Measurements from ENCODE around the gene C10orf71. TPM values are rescaled to one million over a fixed set of nuclear protein-coding genes. Genes with fewer than 3 reads are reported as not detected.

C10orf71 gene
- total RNA-seq, 1 experiment from 2014 or later = not detected

DNA sequence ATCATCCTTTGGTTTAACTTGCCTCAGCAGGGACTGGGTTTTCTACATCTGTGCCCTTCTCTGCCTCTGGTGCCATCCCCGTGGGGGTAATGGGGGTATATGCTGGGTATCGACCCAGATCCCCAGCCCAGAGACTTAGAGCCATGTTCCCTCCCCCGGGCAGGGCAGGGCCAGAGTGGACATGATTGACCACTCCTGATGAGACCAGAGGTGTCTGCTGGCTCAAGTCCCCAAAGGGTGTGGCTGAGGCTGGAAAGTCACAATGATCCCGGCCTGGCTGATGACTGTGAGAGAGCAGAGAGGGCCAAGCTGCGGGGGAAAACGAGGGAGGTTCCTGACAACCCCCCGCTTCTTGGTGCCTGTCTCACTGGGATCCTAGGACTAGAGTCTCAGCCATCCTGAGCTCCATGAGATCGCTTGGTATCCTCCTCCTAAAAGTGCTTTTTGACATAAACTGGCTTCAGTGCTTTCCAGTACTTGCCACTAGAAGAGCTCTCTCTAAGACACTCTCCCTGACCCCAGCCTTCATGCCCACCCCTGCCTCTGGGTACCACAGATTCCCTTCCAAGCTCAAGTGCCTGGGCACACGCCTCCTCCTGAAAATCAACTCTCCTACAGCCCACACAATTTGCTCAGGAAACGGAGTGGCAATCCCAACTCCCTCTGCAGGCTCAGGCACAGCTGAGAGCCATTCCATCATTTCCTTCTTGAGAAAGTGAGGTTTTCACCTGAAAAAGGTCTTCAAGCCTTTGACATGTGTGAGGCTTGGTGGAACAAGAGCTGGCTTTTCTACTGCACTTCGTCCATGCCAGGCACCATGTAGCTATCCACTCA, 63.0 kb downstream of the C10orf71 start:
- ChIA-PET POLR2A (ENCODE audit: low non-redundant PET) (no interaction called here), CTCF (no interaction called here)
- Histone ChIP-seq H3K4me3 (ENCODE audit: low read depth, low read length, poor library complexity, severe bottlenecking) (no peak overlapping the region), H3K27me3 (replicated peaks; ENCODE audit: insufficient read depth, low read depth, low read length, poor library complexity) (no peaks in the 10 kb centered on the region), H3K36me3 (ENCODE audit: insufficient read depth, low read length, poor library complexity, severe bottlenecking) (no peaks in the 10 kb centered on the region), H3K4me1 (ENCODE audit: insufficient read depth, low read length, poor library complexity, severe bottlenecking) (no peaks in the 10 kb centered on the region), H3K9me3 (ENCODE audit: low read depth, low read length, poor library complexity, severe bottlenecking) (no peaks in the 10 kb centered on the region), H3K27ac (ENCODE audit: low read depth, low read length, poor library complexity, severe bottlenecking) (no peak overlapping the region)
- no peak for DNase-seq (ENCODE audit: low spot score)
- TF ChIP-seq, protein P1, sequence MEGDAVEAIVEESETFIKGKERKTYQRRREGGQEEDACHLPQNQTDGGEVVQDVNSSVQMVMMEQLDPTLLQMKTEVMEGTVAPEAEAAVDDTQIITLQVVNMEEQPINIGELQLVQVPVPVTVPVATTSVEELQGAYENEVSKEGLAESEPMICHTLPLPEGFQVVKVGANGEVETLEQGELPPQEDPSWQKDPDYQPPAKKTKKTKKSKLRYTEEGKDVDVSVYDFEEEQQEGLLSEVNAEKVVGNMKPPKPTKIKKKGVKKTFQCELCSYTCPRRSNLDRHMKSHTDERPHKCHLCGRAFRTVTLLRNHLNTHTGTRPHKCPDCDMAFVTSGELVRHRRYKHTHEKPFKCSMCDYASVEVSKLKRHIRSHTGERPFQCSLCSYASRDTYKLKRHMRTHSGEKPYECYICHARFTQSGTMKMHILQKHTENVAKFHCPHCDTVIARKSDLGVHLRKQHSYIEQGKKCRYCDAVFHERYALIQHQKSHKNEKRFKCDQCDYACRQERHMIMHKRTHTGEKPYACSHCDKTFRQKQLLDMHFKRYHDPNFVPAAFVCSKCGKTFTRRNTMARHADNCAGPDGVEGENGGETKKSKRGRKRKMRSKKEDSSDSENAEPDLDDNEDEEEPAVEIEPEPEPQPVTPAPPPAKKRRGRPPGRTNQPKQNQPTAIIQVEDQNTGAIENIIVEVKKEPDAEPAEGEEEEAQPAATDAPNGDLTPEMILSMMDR (conservative IDR thresholded peaks at IDR 0.05; ENCODE audit: low read depth, low read length) = no peak
- no peak for TF ChIP-seq EZH2 (IDR thresholded peaks at IDR 0.05; ENCODE audit: borderline replicate concordance, low read depth, low read length, poor library complexity, severe bottlenecking)
- intact Hi-C loops (cut with micrococcal nuclease; ENCODE audit: unreplicated experiment) = no loop called here
- BruUV-seq (replicated peaks) = no TSS peak

DNA sequence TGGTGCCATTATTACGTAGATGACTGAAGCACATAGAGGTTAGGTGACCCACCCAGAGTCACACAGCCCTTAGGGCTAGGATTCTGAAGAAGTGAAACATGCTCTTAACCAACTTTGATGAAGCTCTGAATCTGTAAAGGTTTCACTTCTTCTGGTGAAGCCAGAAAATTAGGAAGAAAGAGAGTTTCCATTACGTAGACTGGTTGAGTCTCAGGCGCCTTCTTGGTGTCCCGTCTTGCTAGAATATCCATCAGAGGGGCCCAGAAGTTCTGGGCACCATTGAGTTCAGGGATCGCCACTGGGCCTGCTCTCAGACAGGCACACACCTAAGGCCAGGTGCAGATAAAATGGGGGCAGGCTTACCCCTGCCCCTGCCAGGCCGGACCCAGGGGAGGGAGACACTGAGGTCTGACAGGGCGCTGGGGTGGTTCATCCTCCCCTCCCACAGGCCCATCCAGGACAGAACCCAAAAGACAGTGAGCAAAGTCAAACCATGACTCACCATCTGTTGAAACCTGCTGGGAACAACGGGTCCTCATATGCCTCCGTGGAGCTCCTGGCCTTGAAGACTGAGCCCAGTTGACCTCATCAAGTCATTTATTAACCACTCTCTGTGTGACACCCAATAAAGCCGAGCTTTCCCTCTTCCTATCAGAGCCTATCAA, 63.8 kb downstream of the C10orf71 start:
- no peaks in the 10 kb centered on the region for H3K36me3 ChIP-seq (ENCODE audit: insufficient read depth, low read length, poor library complexity, severe bottlenecking)
- intact Hi-C loops (cut with micrococcal nuclease; ENCODE audit: unreplicated experiment) = no loop called here
- no peak overlapping the region for H3K27ac ChIP-seq (ENCODE audit: low read depth, low read length, poor library complexity, severe bottlenecking)
- CTCF ChIA-PET = no interaction called here
- no peak for TF ChIP-seq EZH2 (IDR thresholded peaks at IDR 0.05; ENCODE audit: borderline replicate concordance, low read depth, low read length, poor library complexity, severe bottlenecking)
- TF ChIP-seq, protein P1 (conservative IDR thresholded peaks at IDR 0.05; ENCODE audit: low read depth, low read length) = no peak
- H3K27me3 ChIP-seq (replicated peaks; ENCODE audit: insufficient read depth, low read depth, low read length, poor library complexity) = no peaks in the 10 kb centered on the region
- POLR2A ChIA-PET (ENCODE audit: low non-redundant PET) = no interaction called here
- no peak overlapping the region for H3K4me3 ChIP-seq (ENCODE audit: low read depth, low read length, poor library complexity, severe bottlenecking)
- no peaks in the 10 kb centered on the region for H3K9me3 ChIP-seq (ENCODE audit: low read depth, low read length, poor library complexity, severe bottlenecking)
- DNase-seq (ENCODE audit: low spot score) = no peak
- no peaks in the 10 kb centered on the region for H3K4me1 ChIP-seq (ENCODE audit: insufficient read depth, low read length, poor library complexity, severe bottlenecking)
- no TSS peak for BruUV-seq (replicated peaks)

GRCh38 chr10:49363309-49364031, 64.5 kb downstream of the C10orf71 start:
- intact Hi-C loops (cut with micrococcal nuclease; ENCODE audit: unreplicated experiment) = no loop called here
- H3K9me3 ChIP-seq (ENCODE audit: low read depth, low read length, poor library complexity, severe bottlenecking) = no peaks in the 10 kb centered on the region
- BruUV-seq (replicated peaks) = no TSS peak
- H3K4me3 ChIP-seq (ENCODE audit: low read depth, low read length, poor library complexity, severe bottlenecking) = no peak overlapping the region
- ChIA-PET POLR2A (ENCODE audit: low non-redundant PET) (no interaction called here), CTCF (no interaction called here)
- TF ChIP-seq EZH2 (IDR thresholded peaks at IDR 0.05; ENCODE audit: borderline replicate concordance, low read depth, low read length, poor library complexity, severe bottlenecking) = no peak
- TF ChIP-seq, protein P1 (conservative IDR thresholded peaks at IDR 0.05; ENCODE audit: low read depth, low read length) = no peak
- H3K36me3 ChIP-seq (ENCODE audit: insufficient read depth, low read length, poor library complexity, severe bottlenecking) = no peaks in the 10 kb centered on the region
- H3K4me1 ChIP-seq (ENCODE audit: insufficient read depth, low read length, poor library complexity, severe bottlenecking) = no peaks in the 10 kb centered on the region
- no peak overlapping the region for H3K27ac ChIP-seq (ENCODE audit: low read depth, low read length, poor library complexity, severe bottlenecking)
- no peaks in the 10 kb centered on the region for H3K27me3 ChIP-seq (replicated peaks; ENCODE audit: insufficient read depth, low read depth, low read length, poor library complexity)
- no peak for DNase-seq (ENCODE audit: low spot score)
